HepG2 (cell line): ENCODE results near the gene ECSCR. TPM values are rescaled to one million over a fixed set of nuclear protein-coding genes. Genes with fewer than 3 reads are reported as not detected.
"Not testable (repeated sequence)": the region's sequence is repeated elsewhere in the genome, so short reads cannot be mapped to it uniquely, and the experiment has no call there.

ENCODE experiments used
- ATAC-seq: fragments of 200-7000 bp; cut with Tn5 transposase; 3 replicates; pipeline ENCODE4 v1.9.1; 2020; ENCODE audit warnings: mild to moderate bottlenecking, moderate library complexity
- BruUV-seq: library from RNA; stranded (reverse); fragments of 400-500 nt; replicated peaks from 2 replicates; lab custom pipeline; 2021; lab: Mats Ljungman, UMichigan
- CTCF ChIA-PET: fragments of 300-600 bp; formaldehyde crosslinking; extraction: SDS; loops from one replicate; lab custom pipeline; 2021; ENCODE audit warnings: low total read pairs, inconsistent platforms, low intra/inter-chr PET ratio; lab: Yijun Ruan, JAX
- POLR2A ChIA-PET: fragments of 350-600 bp; sonication (Branson Sonifier 250); formaldehyde crosslinking; loops from one replicate; lab custom pipeline; 2020; ENCODE audit warnings: antibody characterized with exemption, inconsistent platforms; lab: Yijun Ruan, JAX
- DNase-seq: peaks from one replicate; pipeline ENCODE4 v3.0.0-alpha.2; 2015; ENCODE audit warnings: low spot score
- FAIRE-seq: peaks from 3 replicates; lab custom pipeline; 2011; peaks lifted over from hg19 to GRCh38; lab: Jason Lieb, UNC
- H2AFZ ChIP-seq: one replicate; pipeline ENCODE4 v1.6.1; 2011; ENCODE audit warnings: low read length, inconsistent platforms
- H3K27ac ChIP-seq: fragments of 300-600 bp; 3 replicates; pipeline ENCODE4 v1.8.0; 2011; ENCODE audit warnings: mixed run types, mild to moderate bottlenecking, mixed read lengths, low read length, inconsistent platforms; ENCODE audit not compliant: insufficient read depth; ENCODE audit errors: extremely low read length
- H3K27me3 ChIP-seq, 2 experiments: fragments of 200-600 bp in 1 of 2; 2 replicates in 1 of 2; 3 replicates in 1 of 2; pipeline versions ENCODE4 v1.6.0 to v1.8.0; 2011; ENCODE audit warnings: low read length in 2 of 2, mild to moderate bottlenecking in 2 of 2, moderate library complexity in 2 of 2, inconsistent platforms in 1 of 2; ENCODE audit not compliant: insufficient read depth in 2 of 2, control insufficient read depth in 1 of 2
- H3K36me3 ChIP-seq, 2 experiments: fragments of 200-600 bp in 1 of 2; replicated peaks in 1 of 2; 2 replicates in 1 of 2; 3 replicates in 1 of 2; pipeline versions ENCODE4 v1.5.1 to v1.8.0; 2011; ENCODE audit warnings: low read length in 2 of 2, inconsistent platforms in 1 of 2; ENCODE audit not compliant: insufficient read depth in 2 of 2, control insufficient read depth in 1 of 2
- H3K4me1 ChIP-seq: 2 replicates; pipeline ENCODE4 v1.5.1; 2012; ENCODE audit warnings: low read length, inconsistent platforms; ENCODE audit not compliant: insufficient read depth
- H3K4me2 ChIP-seq: 2 replicates; pipeline ENCODE4 v1.6.0; 2011; ENCODE audit warnings: low read depth, low read length, inconsistent platforms
- H3K4me3 ChIP-seq, 3 experiments: fragments of 200-600 bp in 1 of 3; sonication (generic), shearing (Covaris generic) in 1 of 3; replicated peaks in 1 of 3; 2 replicates each; pipeline ENCODE4 v1.5.1; 2011 to 2016; ENCODE audit warnings: low read length in 3 of 3, inconsistent platforms in 2 of 3, low read depth in 2 of 3, mild to moderate bottlenecking in 2 of 3, control low read depth in 1 of 3, mixed read lengths in 1 of 3; ENCODE audit not compliant: insufficient read depth in 1 of 3
- H3K79me2 ChIP-seq: one replicate; pipeline ENCODE4 v1.6.1; 2011; ENCODE audit warnings: low read length, inconsistent platforms; ENCODE audit not compliant: insufficient read depth
- H3K9ac ChIP-seq: 2 replicates; pipeline ENCODE4 v1.6.0; 2011; ENCODE audit warnings: mild to moderate bottlenecking, low read depth, low read length, inconsistent platforms; ENCODE audit not compliant: insufficient read depth
- H3K9me3 ChIP-seq: 2 replicates; pipeline ENCODE4 v1.5.1; 2012; ENCODE audit warnings: mild to moderate bottlenecking, low read length
- H4K20me1 ChIP-seq: 2 replicates; pipeline ENCODE4 v1.6.0; 2011; ENCODE audit warnings: inconsistent platforms, mild to moderate bottlenecking, low read length, moderate library complexity; ENCODE audit not compliant: insufficient read depth
- FOXP1 ChIP-seq, 2 experiments: fragments of 450-650 bp in 1 of 2; IDR thresholded peaks; 2 replicates each; pipeline ENCODE4 v1.6.1; 2017 to 2018; ENCODE audit warnings: antibody characterized with exemption in 1 of 2
- MED1 ChIP-seq: sonication (generic); formaldehyde crosslinking; IDR thresholded peaks from 2 replicates; pipeline ENCODE4 v1.4.0; 2020; ENCODE audit warnings: missing genetic modification reagents
- RAD21 ChIP-seq: fragments of 450-650 bp; formaldehyde crosslinking; IDR thresholded peaks from 2 replicates; pipeline ENCODE4 v1.5.0; 2020; ENCODE audit warnings: mild to moderate bottlenecking
- SP140L ChIP-seq: sonication (generic); formaldehyde crosslinking; IDR thresholded peaks from 2 replicates; pipeline ENCODE4 v1.4.0; 2020; ENCODE audit warnings: missing genetic modification reagents, borderline replicate concordance
- TARDBP ChIP-seq: sonication (generic); formaldehyde crosslinking; IDR thresholded peaks from 2 replicates; pipeline ENCODE4 v1.8.0; 2022; ENCODE audit warnings: mild to moderate bottlenecking, missing genetic modification reagents
- ZFP62 ChIP-seq: sonication (generic); formaldehyde crosslinking; IDR thresholded peaks from 2 replicates; pipeline ENCODE4 v1.4.0; 2020; ENCODE audit warnings: missing genetic modification reagents
- ZNF644 ChIP-seq: IDR thresholded peaks from 2 replicates; pipeline ENCODE4 v1.6.1; 2016; ENCODE audit warnings: low read depth
- WGBS: methylation state at CpG from one replicate; pipeline ENCODE4 v1.1.6; 2017; ENCODE audit warnings: low lambda C conversion rate; 5-methylcytosine and 5-hydroxymethylcytosine counted together
- in situ Hi-C: cut with HindIII; loops from 2 replicates; pipeline ENCODE4 v1.10.0; 2017; ENCODE audit warnings: low pct_unique_long_range_greater_than_20kb; ENCODE audit not compliant: extremely low pct_ligation_motif_present
- intact Hi-C: fragments of 100-400 bp; cut with micrococcal nuclease; formaldehyde crosslinking; loops from one replicate; pipeline ENCODE4 v1.10.0; 2022; ENCODE audit not compliant: unreplicated experiment
- polyA plus RNA-seq, 8 experiments: library from polyadenylated mRNA; depleted of rRNA in 3 of 8; stranded (reverse) in 7 of 8; unstranded in 1 of 8; fragments of >200 nt; fragmentation: Illumina TruSeq in 4 of 8; extraction: Trizol in 4 of 8; gene quantifications; 2 replicates each; pipeline versions ENCODE4 v1.2.1 to v1.2.3, GENCODE V29; 2011 to 2016; ENCODE audit warnings: low read depth in 4 of 8, missing spikeins in 1 of 8, mixed read lengths in 1 of 8; ENCODE audit not compliant: insufficient read depth in 1 of 8
- total RNA-seq, 5 experiments: library from RNA; depleted of rRNA; stranded (reverse); fragments of >200 nt; fragmentation: Illumina TruSeq; extraction: Trizol; gene quantifications; 2 replicates each; pipeline ENCODE4 v1.2.3, GENCODE V29; 2016; ENCODE audit warnings: low read depth in 1 of 5
- TF ChIP-seq, protein P1 (sequence below): fragments of 450-650 bp; IDR thresholded peaks from 2 replicates; pipeline ENCODE4 v1.6.1; 2017
- TF ChIP-seq, protein P2 (sequence below): sonication (generic); formaldehyde crosslinking; IDR thresholded peaks from 2 replicates; pipeline ENCODE4 v1.9.0; 2021; ENCODE audit warnings: missing genetic modification reagents, mild to moderate bottlenecking, borderline replicate concordance
- TF ChIP-seq, protein P3 (sequence below): sonication (generic); formaldehyde crosslinking; conservative IDR thresholded peaks from 2 replicates; pipeline ENCODE4 v1.4.0; 2020; ENCODE audit warnings: missing genetic modification reagents

Gene ECSCR
- total and polyA plus RNA-seq, 2 of the 13 experiments (the other 11 are each of a cell fraction or from before 2014, with no cell fraction given) = 0.18 TPM; not detected in 1

DNA sequence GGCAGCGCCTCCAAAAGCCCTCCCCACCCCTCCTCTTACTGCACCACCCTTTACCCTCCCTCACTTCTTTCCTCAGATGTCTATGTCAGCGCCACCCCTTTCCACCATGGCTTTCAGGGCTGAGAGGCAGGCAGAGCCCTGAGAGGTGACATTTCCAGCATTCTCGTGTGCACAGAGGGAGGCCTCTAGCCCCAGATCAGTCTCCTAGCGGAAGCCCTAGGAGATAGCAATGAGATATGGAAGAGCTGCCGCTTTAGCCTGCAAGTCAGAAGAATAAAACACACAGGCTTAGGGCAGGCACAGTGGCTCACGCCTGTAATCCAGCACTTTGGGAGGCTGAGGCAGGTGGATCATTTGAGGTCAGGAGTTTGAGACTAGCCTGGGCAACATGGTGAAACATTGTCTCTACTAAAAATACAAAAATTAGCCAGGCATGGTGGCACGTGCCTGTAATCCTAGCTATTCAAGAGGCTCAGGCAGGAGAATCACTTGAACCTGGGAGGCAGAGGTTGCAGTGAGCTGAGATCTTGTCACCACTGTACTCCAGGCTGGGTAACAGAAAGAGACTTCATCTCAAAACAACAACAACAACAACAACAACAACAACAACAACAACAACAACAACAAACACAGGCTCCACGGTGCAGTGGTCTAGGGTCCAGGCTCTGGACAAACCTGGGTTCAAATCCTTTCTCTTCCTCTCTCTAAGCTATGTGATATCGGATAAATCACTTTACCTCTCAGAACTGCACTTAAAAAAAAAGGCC lies 16.3 kb upstream of the ECSCR start:
- H3K27me3 ChIP-seq; H2AFZ ChIP-seq; in situ Hi-C loops; H3K4me3 ChIP-seq; H4K20me1 ChIP-seq; H3K9me3 ChIP-seq; BruUV-seq; H3K36me3 ChIP-seq; intact Hi-C loops; H3K4me2 ChIP-seq; H3K9ac ChIP-seq; H3K79me2 ChIP-seq; DNase-seq; FAIRE-seq; H3K27ac ChIP-seq; CTCF ChIA-PET; TF ChIP-seq FOXP1 (CRISPR knock-in tag; IDR thresholded peaks at IDR 0.05): not testable (repeated sequence)
- TF ChIP-seq FOXP1 (IDR thresholded peaks at IDR 0.05) = peak; percentile 91
- H3K4me1 ChIP-seq = peaks cover 19% of the 10 kb centered on the region
- POLR2A ChIA-PET = interaction anchor here (1.3 kb wide), 1 partner anchor 24 kb away, joined by 3 read pairs; no protein-coding TSS in a partner anchor
- WGBS = 65% methylated on average over 9 of the region's 9 CpGs
- peak; percentile 16; the same call in 1 of the 3 replicates for ATAC-seq

DNA sequence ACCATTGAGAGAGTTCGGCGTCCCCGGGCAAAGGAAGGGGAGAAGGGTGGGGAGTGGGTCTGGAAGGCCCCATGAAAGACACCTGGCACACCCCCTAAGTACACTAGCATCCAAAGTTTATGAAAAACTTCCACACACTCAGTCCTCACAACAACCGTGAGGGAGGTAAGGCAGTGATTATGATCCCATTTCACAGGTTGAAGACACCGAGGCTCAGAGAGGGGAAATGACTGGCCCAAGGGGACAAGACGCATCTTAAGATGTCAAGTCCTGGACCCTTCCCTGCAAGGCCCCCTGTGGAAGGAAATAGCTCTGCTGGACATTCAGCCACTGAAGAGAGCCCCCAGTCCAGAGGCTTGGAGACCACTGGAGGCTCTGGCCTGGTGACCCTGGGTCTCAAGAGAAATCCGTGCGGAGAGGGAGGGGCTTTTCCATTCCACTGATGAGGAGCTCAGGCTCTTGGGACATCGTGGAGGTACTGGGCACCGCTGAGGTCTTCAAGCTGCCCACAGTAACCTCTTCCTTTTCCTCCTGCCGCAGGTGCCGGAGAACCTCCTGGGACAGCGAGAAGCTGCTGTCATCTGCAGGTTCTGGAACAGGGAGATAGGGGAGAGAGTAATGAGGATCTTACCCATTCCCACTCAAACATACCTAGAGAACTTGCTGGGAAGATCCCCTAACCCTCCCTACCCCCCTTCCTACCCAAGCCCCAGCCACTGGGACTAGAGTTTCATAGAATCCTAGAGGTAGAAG lies 13.5 kb upstream of the ECSCR start:
- FAIRE-seq (no peak), DNase-seq (no peak), ATAC-seq (no peak)
- H3K36me3 ChIP-seq = no peaks in the 10 kb centered on the region
- CTCF ChIA-PET = no interaction called here
- H3K4me1 ChIP-seq = peaks cover 16% of the 10 kb centered on the region
- H3K27me3 ChIP-seq = peaks cover 0 to 21% of the 10 kb centered on the region in 2 experiments; a peak in 4 of 5 replicates
- in situ Hi-C loops = no loop called here
- intact Hi-C loops = no loop called here
- H3K9ac ChIP-seq = no peak overlapping the region
- H3K27ac ChIP-seq = no peak overlapping the region
- H2AFZ ChIP-seq = no peak overlapping the region
- no peak overlapping the region for H3K4me3 ChIP-seq
- no peak overlapping the region for H3K4me2 ChIP-seq
- WGBS = 77% methylated on average over 11 of the region's 13 CpGs
- H3K9me3 ChIP-seq = no peaks in the 10 kb centered on the region
- no TSS peak for BruUV-seq
- POLR2A ChIA-PET = interaction anchor here (0.6 kb wide), 1 partner anchor 25 kb away, joined by 3 read pairs; no protein-coding TSS in a partner anchor
- no peaks in the 10 kb centered on the region for H3K79me2 ChIP-seq
- no peaks in the 10 kb centered on the region for H4K20me1 ChIP-seq
- no peak for TF ChIP-seq RAD21
- TF ChIP-seq ZNF644 (CRISPR knock-in tag) = no peak
- TF ChIP-seq SP140L (CRISPR knock-in tag) = no peak
- no peak for TF ChIP-seq ZFP62 (CRISPR knock-in tag)
- TF ChIP-seq, protein P1, sequence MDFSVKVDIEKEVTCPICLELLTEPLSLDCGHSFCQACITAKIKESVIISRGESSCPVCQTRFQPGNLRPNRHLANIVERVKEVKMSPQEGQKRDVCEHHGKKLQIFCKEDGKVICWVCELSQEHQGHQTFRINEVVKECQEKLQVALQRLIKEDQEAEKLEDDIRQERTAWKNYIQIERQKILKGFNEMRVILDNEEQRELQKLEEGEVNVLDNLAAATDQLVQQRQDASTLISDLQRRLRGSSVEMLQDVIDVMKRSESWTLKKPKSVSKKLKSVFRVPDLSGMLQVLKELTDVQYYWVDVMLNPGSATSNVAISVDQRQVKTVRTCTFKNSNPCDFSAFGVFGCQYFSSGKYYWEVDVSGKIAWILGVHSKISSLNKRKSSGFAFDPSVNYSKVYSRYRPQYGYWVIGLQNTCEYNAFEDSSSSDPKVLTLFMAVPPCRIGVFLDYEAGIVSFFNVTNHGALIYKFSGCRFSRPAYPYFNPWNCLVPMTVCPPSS = no peak
- TF ChIP-seq, protein P2, sequence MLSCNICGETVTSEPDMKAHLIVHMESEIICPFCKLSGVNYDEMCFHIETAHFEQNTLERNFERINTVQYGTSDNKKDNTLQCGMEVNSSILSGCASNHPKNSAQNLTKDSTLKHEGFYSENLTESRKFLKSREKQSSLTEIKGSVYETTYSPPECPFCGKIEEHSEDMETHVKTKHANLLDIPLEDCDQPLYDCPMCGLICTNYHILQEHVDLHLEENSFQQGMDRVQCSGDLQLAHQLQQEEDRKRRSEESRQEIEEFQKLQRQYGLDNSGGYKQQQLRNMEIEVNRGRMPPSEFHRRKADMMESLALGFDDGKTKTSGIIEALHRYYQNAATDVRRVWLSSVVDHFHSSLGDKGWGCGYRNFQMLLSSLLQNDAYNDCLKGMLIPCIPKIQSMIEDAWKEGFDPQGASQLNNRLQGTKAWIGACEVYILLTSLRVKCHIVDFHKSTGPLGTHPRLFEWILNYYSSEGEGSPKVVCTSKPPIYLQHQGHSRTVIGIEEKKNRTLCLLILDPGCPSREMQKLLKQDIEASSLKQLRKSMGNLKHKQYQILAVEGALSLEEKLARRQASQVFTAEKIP (CRISPR knock-in tag) = no peak
- no peak for TF ChIP-seq MED1 (CRISPR knock-in tag)
- no peak for TF ChIP-seq TARDBP (CRISPR knock-in tag)
- TF ChIP-seq, protein P3, sequence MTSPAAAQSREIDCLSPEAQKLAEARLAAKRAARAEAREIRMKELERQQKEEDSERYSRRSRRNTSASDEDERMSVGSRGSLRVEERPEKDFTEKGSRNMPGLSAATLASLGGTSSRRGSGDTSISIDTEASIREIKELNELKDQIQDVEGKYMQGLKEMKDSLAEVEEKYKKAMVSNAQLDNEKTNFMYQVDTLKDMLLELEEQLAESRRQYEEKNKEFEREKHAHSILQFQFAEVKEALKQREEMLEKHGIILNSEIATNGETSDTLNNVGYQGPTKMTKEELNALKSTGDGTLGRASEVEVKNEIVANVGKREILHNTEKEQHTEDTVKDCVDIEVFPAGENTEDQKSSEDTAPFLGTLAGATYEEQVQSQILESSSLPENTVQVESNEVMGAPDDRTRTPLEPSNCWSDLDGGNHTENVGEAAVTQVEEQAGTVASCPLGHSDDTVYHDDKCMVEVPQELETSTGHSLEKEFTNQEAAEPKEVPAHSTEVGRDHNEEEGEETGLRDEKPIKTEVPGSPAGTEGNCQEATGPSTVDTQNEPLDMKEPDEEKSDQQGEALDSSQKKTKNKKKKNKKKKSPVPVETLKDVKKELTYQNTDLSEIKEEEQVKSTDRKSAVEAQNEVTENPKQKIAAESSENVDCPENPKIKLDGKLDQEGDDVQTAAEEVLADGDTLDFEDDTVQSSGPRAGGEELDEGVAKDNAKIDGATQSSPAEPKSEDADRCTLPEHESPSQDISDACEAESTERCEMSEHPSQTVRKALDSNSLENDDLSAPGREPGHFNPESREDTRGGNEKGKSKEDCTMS (CRISPR knock-in tag) = no peak
